Neuronal stem cell (in vitro differentiated cells): ENCODE measurements around the gene DGLUCY.

Experiments
- DNase-seq: peaks from one replicate; pipeline ENCODE4 v3.0.0-alpha.2; 2013; ENCODE audit warnings: low spot score
- H2AFZ ChIP-seq: one replicate; pipeline ENCODE4 v1.6.1; 2013; ENCODE audit warnings: mild to moderate bottlenecking, low read length, inconsistent platforms
- H2AK5ac ChIP-seq: 2 replicates; pipeline ENCODE4 v1.6.1; 2013; ENCODE audit warnings: low read depth, mild to moderate bottlenecking, inconsistent platforms, low read length, moderate library complexity, mixed read lengths
- H2BK120ac ChIP-seq: 2 replicates; pipeline ENCODE4 v1.6.1; 2013; ENCODE audit warnings: low read depth, mild to moderate bottlenecking, inconsistent platforms, low read length, moderate library complexity, mixed read lengths
- H2BK12ac ChIP-seq: one replicate; pipeline ENCODE4 v1.6.1; 2013; ENCODE audit warnings: low read length, inconsistent platforms
- H2BK15ac ChIP-seq: 2 replicates; pipeline ENCODE4 v1.6.1; 2013; ENCODE audit warnings: mild to moderate bottlenecking, low read length, inconsistent platforms, mixed read lengths
- H2BK5ac ChIP-seq: one replicate; pipeline ENCODE4 v1.6.1; 2013; ENCODE audit warnings: inconsistent platforms, mild to moderate bottlenecking, low read length, moderate library complexity
- H3K14ac ChIP-seq: one replicate; pipeline ENCODE4 v1.6.1; 2013; ENCODE audit warnings: low read length, inconsistent platforms
- H3K18ac ChIP-seq: 2 replicates; pipeline ENCODE4 v1.6.1; 2013; ENCODE audit warnings: low read length, inconsistent platforms
- H3K23ac ChIP-seq: 2 replicates; pipeline ENCODE4 v1.6.1; 2013; ENCODE audit warnings: low read depth, mild to moderate bottlenecking, mixed read lengths, low read length, inconsistent platforms; ENCODE audit not compliant: poor library complexity
- H3K27ac ChIP-seq: replicated peaks from 3 replicates; pipeline ENCODE4 v1.5.1; 2013; ENCODE audit warnings: low read length, inconsistent platforms
- H3K27me3 ChIP-seq, 3 experiments: 2 replicates each; pipeline ENCODE4 v1.6.1; 2013; ENCODE audit warnings: low read length in 3 of 3, mild to moderate bottlenecking in 2 of 3, inconsistent platforms in 1 of 3, low read depth in 1 of 3, mixed read lengths in 1 of 3, moderate library complexity in 1 of 3; ENCODE audit not compliant: control insufficient read depth in 3 of 3, insufficient read depth in 3 of 3
- H3K36me3 ChIP-seq, 2 donors: replicated peaks in 1 of 2; 2 replicates each; pipeline ENCODE4 v1.6.1; 2013; ENCODE audit warnings: low read length in 2 of 2; ENCODE audit not compliant: control insufficient read depth in 2 of 2, insufficient read depth in 2 of 2
- H3K4ac ChIP-seq: 2 replicates; pipeline ENCODE4 v1.6.1; 2013; ENCODE audit warnings: inconsistent platforms, mild to moderate bottlenecking, low read length, moderate library complexity
- H3K4me1 ChIP-seq, 2 donors: 1 replicate in 1 of 2; 2 replicates in 1 of 2; pipeline ENCODE4 v1.6.1; 2013; ENCODE audit warnings: low read length in 2 of 2, low read depth in 1 of 2; ENCODE audit not compliant: control insufficient read depth in 2 of 2, insufficient read depth in 1 of 2
- H3K4me2 ChIP-seq: one replicate; pipeline ENCODE4 v1.6.1; 2013; ENCODE audit warnings: mild to moderate bottlenecking, low read length, inconsistent platforms; ENCODE audit not compliant: insufficient read depth, poor library complexity, severe bottlenecking
- H3K4me3 ChIP-seq, 2 donors: 2 replicates each; pipeline ENCODE4 v1.5.1; 2013; ENCODE audit warnings: low read length in 2 of 2, mild to moderate bottlenecking in 2 of 2, inconsistent platforms in 1 of 2, moderate library complexity in 1 of 2
- H3K79me1 ChIP-seq: one replicate; pipeline ENCODE4 v1.6.1; 2013; ENCODE audit warnings: low read depth, mild to moderate bottlenecking, inconsistent platforms, low read length, moderate library complexity
- H3K9ac ChIP-seq: one replicate; pipeline ENCODE4 v1.6.1; 2013; ENCODE audit warnings: mild to moderate bottlenecking, low read depth, low read length, inconsistent platforms; ENCODE audit not compliant: poor library complexity
- H3K9me3 ChIP-seq, 2 donors: replicated peaks in 1 of 2; 2 replicates each; pipeline versions ENCODE3 to v1.6.1; 2013; ENCODE audit warnings: low read length in 2 of 2, mild to moderate bottlenecking in 2 of 2, inconsistent platforms in 1 of 2, low read depth in 1 of 2, mixed read lengths in 1 of 2, moderate library complexity in 1 of 2; ENCODE audit not compliant: control insufficient read depth in 2 of 2, insufficient read depth in 1 of 2
- H4K8ac ChIP-seq: one replicate; pipeline ENCODE4 v1.6.1; 2013; ENCODE audit warnings: low read depth, mild to moderate bottlenecking, inconsistent platforms, low read length, moderate library complexity
- H4K91ac ChIP-seq: one replicate; pipeline ENCODE4 v1.6.1; 2013; ENCODE audit warnings: low read length, low read depth, mild to moderate bottlenecking, inconsistent platforms; ENCODE audit not compliant: poor library complexity
- WGBS, 2 donors: extraction: QIAGEN DNeasy Blood & Tissue Kit; methylation state at CpG; one replicate each; pipeline ENCODE4 v1.1.7; 2013; ENCODE audit warnings: missing lambda C conversion rate in 2 of 2, mixed read lengths in 1 of 2; ENCODE audit not compliant: insufficient read length in 2 of 2, insufficient replicate concordance in 1 of 2; ENCODE audit errors: extremely low coverage in 2 of 2; 5-methylcytosine and 5-hydroxymethylcytosine counted together

The DGLUCY gene

GRCh38 chr14:91252871-91253794 lies 139.3 kb downstream of the DGLUCY start:
- Histone ChIP-seq H3K4me2 (peak overlapping the region; percentile 95), H2AFZ (peak overlapping the region; percentile 97), H3K4me3 (peak overlapping the region; percentile 51 to 87), H3K14ac (peak overlapping the region; percentile 92), H2BK5ac (peak overlapping the region; percentile 16), H3K9me3 (no peaks in the 10 kb centered on the region), H3K36me3 (no peaks in the 10 kb centered on the region), H3K27me3 (peaks cover 0 to 38% (median 10%) of the 10 kb centered on the region in 3 experiments), H4K8ac (no peak overlapping the region), H3K27ac (no peak overlapping the region), H4K91ac (no peak overlapping the region), H3K79me1 (no peaks in the 10 kb centered on the region), H3K4me1 (peaks cover 21 to 32% of the 10 kb centered on the region in 2 donors), H3K18ac (peak overlapping the region; percentile 98), H3K4ac (no peak overlapping the region), H3K9ac (peak overlapping the region; percentile 95), H2AK5ac (no peak overlapping the region), H2BK15ac (peak overlapping the region; percentile 99), H2BK120ac (peak overlapping the region; percentile 40), H3K23ac (peak overlapping the region; percentile 90), H2BK12ac (peak overlapping the region; percentile 91)
- WGBS, 2 donors, result no CpG with 5 or more reads among the region's 95 CpGs
- DNase-seq, result no peak

- Histone ChIP-seq H2AK5ac (peak overlapping the region; percentile 20), H3K9ac (peak overlapping the region; percentile 95), H3K27me3 (peaks cover 0 to 38% (median 10%) of the 10 kb centered on the region in 3 experiments), H2BK12ac (peak overlapping the region; percentile 91), H3K9me3 (no peaks in the 10 kb centered on the region), H3K23ac (peak overlapping the region; percentile 90), H3K36me3 (no peaks in the 10 kb centered on the region), H2BK15ac (peak overlapping the region; percentile 99), H2AFZ (peak overlapping the region; percentile 97), H2BK120ac (peak overlapping the region; percentile 40), H3K79me1 (no peaks in the 10 kb centered on the region), H2BK5ac (peak overlapping the region; percentile 16), H3K14ac (peak overlapping the region; percentile 92), H3K4me3 (peak overlapping the region; percentile 51 to 87), H3K27ac (no peak overlapping the region), H3K4ac (no peak overlapping the region), H4K8ac (no peak overlapping the region), H4K91ac (no peak overlapping the region), H3K4me2 (peak overlapping the region; percentile 95), H3K18ac (peak overlapping the region; percentile 98), H3K4me1 (peaks cover 21 to 32% of the 10 kb centered on the region in 2 donors)
- no CpG with 5 or more reads among the region's 20 CpGs for WGBS, 2 donors
- no peak for DNase-seq
Observed at GRCh38 chr14:91253795-91254323, 140.0 kb downstream of the DGLUCY start.

GRCh38 chr14:91254461-91254860 lies 140.6 kb downstream of the DGLUCY start:
- no peaks in the 10 kb centered on the region for H3K9me3 ChIP-seq
- H4K91ac ChIP-seq, result no peak overlapping the region
- peak overlapping the region in 1 of 2 donors; percentile 51 for H3K4me3 ChIP-seq
- H2AK5ac ChIP-seq, result peak overlapping the region; percentile 20
- peaks cover 0 to 38% (median 10%) of the 10 kb centered on the region in 3 experiments for H3K27me3 ChIP-seq
- H2BK5ac ChIP-seq, result no peak overlapping the region
- no peak overlapping the region for H2BK15ac ChIP-seq
- H3K4me1 ChIP-seq, result peaks cover 21 to 32% of the 10 kb centered on the region in 2 donors
- H3K79me1 ChIP-seq, result no peaks in the 10 kb centered on the region
- no peak overlapping the region for H3K4ac ChIP-seq
- H3K9ac ChIP-seq, result no peak overlapping the region
- no peak overlapping the region for H4K8ac ChIP-seq
- H3K18ac ChIP-seq, result no peak overlapping the region
- no peak overlapping the region for H3K14ac ChIP-seq
- no peak overlapping the region for H3K27ac ChIP-seq
- H3K4me2 ChIP-seq, result no peak overlapping the region
- no CpG with 5 or more reads among the region's 3 CpGs for WGBS, 2 donors
- no peak overlapping the region for H2BK120ac ChIP-seq
- no peaks in the 10 kb centered on the region for H3K36me3 ChIP-seq
- H2AFZ ChIP-seq, result no peak overlapping the region
- DNase-seq, result no peak
- H3K23ac ChIP-seq, result no peak overlapping the region
- no peak overlapping the region for H2BK12ac ChIP-seq
